ENCODE results near the gene CLIC4. TPM values are rescaled to one million over a fixed set of nuclear protein-coding genes. Genes with fewer than 3 reads are reported as not detected.
A peak's percentile ranks its signal among the peaks of the same experiment; 100 is the strongest.

Gene CLIC4
- total and polyA plus RNA-seq, 2 experiments from 2014 or later, result 92.5 to 308 TPM

DNA sequence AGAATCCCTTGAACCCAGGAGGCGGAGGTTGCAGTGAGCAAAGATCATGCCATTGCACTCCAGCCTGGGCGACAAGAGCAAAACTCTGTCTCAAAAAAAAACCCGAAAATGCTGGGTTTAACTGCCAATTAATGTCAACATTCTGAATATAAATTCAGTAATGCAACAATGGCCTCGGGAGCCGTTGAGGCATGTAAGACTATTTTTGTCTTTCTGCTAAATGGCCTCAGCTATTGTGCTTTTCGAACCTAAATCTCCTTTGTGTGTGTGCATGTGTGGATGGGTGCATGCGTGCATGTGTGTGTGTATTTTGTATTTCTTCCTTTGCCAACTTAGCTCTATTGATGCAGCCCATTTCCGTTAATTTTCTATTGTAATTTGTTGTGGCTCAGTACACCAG lies 31.6 kb downstream of the CLIC4 start:
- Histone ChIP-seq H3K36me3 (ENCODE audit: insufficient read depth) (no peaks in the 10 kb centered on the region), H4K20me1 (replicated peaks; ENCODE audit: insufficient read depth) (peaks cover 52% of the 10 kb centered on the region), H3K27me3 (ENCODE audit: insufficient read depth) (no peaks in the 10 kb centered on the region), H3K4me3 (no peak overlapping the region), H3F3A (replicated peaks; ENCODE audit: low read depth) (no peaks in the 10 kb centered on the region), H3K27ac (ENCODE audit: low read depth) (peak overlapping the region; percentile 24), H2AFZ (no peak overlapping the region), H3K4me2 (no peak overlapping the region), H3K9me2 (ENCODE audit: insufficient read depth) (no peaks in the 10 kb centered on the region), H3K79me2 (replicated peaks; ENCODE audit: insufficient read depth) (peaks cover 100% of the 10 kb centered on the region), H3K4me1 (ENCODE audit: insufficient read depth) (no peaks in the 10 kb centered on the region)
- no peak for DNase-seq (ENCODE audit: low spot score)
- TF ChIP-seq JUNB (IDR thresholded peaks at IDR 0.05; ENCODE audit: unreplicated experiment), result no peak
- TF ChIP-seq CREB1 (CRISPR knock-in tag; IDR thresholded peaks at IDR 0.05; ENCODE audit: low read depth), result no peak
- TF ChIP-seq STAT1 (IDR thresholded peaks at IDR 0.05; ENCODE audit: unreplicated experiment), result no peak
- TF ChIP-seq ZNF331 (CRISPR knock-in tag; IDR thresholded peaks at IDR 0.05; ENCODE audit: low read depth), result no peak
- no peak for TF ChIP-seq NANOG (IDR thresholded peaks at IDR 0.05; ENCODE audit: borderline replicate concordance)
- TF ChIP-seq, protein P1, sequence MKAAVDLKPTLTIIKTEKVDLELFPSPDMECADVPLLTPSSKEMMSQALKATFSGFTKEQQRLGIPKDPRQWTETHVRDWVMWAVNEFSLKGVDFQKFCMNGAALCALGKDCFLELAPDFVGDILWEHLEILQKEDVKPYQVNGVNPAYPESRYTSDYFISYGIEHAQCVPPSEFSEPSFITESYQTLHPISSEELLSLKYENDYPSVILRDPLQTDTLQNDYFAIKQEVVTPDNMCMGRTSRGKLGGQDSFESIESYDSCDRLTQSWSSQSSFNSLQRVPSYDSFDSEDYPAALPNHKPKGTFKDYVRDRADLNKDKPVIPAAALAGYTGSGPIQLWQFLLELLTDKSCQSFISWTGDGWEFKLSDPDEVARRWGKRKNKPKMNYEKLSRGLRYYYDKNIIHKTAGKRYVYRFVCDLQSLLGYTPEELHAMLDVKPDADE (IDR thresholded peaks at IDR 0.05), result no peak
- TF ChIP-seq, protein P2, sequence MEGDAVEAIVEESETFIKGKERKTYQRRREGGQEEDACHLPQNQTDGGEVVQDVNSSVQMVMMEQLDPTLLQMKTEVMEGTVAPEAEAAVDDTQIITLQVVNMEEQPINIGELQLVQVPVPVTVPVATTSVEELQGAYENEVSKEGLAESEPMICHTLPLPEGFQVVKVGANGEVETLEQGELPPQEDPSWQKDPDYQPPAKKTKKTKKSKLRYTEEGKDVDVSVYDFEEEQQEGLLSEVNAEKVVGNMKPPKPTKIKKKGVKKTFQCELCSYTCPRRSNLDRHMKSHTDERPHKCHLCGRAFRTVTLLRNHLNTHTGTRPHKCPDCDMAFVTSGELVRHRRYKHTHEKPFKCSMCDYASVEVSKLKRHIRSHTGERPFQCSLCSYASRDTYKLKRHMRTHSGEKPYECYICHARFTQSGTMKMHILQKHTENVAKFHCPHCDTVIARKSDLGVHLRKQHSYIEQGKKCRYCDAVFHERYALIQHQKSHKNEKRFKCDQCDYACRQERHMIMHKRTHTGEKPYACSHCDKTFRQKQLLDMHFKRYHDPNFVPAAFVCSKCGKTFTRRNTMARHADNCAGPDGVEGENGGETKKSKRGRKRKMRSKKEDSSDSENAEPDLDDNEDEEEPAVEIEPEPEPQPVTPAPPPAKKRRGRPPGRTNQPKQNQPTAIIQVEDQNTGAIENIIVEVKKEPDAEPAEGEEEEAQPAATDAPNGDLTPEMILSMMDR (conservative IDR thresholded peaks at IDR 0.05; ENCODE audit: low read depth in 2 of 2), result no peak
- TF ChIP-seq, protein P3, sequence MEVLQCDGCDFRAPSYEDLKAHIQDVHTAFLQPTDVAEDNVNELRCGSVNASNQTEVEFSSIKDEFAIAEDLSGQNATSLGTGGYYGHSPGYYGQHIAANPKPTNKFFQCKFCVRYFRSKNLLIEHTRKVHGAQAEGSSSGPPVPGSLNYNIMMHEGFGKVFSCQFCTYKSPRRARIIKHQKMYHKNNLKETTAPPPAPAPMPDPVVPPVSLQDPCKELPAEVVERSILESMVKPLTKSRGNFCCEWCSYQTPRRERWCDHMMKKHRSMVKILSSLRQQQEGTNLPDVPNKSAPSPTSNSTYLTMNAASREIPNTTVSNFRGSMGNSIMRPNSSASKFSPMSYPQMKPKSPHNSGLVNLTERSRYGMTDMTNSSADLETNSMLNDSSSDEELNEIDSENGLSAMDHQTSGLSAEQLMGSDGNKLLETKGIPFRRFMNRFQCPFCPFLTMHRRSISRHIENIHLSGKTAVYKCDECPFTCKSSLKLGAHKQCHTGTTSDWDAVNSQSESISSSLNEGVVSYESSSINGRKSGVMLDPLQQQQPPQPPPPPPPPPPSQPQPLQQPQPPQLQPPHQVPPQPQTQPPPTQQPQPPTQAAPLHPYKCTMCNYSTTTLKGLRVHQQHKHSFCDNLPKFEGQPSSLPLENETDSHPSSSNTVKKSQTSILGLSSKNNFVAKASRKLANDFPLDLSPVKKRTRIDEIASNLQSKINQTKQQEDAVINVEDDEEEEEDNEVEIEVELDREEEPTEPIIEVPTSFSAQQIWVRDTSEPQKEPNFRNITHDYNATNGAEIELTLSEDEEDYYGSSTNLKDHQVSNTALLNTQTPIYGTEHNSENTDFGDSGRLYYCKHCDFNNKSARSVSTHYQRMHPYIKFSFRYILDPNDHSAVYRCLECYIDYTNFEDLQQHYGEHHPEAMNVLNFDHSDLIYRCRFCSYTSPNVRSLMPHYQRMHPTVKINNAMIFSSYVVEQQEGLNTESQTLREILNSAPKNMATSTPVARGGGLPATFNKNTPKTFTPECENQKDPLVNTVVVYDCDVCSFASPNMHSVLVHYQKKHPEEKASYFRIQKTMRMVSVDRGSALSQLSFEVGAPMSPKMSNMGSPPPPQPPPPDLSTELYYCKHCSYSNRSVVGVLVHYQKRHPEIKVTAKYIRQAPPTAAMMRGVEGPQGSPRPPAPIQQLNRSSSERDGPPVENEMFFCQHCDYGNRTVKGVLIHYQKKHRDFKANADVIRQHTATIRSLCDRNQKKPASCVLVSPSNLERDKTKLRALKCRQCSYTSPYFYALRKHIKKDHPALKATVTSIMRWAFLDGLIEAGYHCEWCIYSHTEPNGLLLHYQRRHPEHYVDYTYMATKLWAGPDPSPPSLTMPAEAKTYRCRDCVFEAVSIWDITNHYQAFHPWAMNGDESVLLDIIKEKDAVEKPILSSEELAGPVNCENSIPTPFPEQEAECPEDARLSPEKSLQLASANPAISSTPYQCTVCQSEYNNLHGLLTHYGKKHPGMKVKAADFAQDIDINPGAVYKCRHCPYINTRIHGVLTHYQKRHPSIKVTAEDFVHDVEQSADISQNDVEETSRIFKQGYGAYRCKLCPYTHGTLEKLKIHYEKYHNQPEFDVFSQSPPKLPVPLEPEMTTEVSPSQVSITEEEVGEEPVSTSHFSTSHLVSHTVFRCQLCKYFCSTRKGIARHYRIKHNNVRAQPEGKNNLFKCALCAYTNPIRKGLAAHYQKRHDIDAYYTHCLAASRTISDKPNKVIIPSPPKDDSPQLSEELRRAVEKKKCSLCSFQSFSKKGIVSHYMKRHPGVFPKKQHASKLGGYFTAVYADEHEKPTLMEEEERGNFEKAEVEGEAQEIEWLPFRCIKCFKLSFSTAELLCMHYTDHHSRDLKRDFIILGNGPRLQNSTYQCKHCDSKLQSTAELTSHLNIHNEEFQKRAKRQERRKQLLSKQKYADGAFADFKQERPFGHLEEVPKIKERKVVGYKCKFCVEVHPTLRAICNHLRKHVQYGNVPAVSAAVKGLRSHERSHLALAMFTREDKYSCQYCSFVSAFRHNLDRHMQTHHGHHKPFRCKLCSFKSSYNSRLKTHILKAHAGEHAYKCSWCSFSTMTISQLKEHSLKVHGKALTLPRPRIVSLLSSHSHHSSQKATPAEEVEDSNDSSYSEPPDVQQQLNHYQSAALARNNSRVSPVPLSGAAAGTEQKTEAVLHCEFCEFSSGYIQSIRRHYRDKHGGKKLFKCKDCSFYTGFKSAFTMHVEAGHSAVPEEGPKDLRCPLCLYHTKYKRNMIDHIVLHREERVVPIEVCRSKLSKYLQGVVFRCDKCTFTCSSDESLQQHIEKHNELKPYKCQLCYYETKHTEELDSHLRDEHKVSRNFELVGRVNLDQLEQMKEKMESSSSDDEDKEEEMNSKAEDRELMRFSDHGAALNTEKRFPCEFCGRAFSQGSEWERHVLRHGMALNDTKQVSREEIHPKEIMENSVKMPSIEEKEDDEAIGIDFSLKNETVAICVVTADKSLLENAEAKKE (CRISPR knock-in tag; IDR thresholded peaks at IDR 0.05), result no peak
- TF ChIP-seq ZNF114 (CRISPR knock-in tag; IDR thresholded peaks at IDR 0.05), result no peak
- no peak for TF ChIP-seq POLR2AphosphoS5 (IDR thresholded peaks at IDR 0.05; ENCODE audit: low read depth)
- no peak for TF ChIP-seq EZH2 (IDR thresholded peaks at IDR 0.05; ENCODE audit: low read depth, unreplicated experiment)
- TF ChIP-seq, protein P4, sequence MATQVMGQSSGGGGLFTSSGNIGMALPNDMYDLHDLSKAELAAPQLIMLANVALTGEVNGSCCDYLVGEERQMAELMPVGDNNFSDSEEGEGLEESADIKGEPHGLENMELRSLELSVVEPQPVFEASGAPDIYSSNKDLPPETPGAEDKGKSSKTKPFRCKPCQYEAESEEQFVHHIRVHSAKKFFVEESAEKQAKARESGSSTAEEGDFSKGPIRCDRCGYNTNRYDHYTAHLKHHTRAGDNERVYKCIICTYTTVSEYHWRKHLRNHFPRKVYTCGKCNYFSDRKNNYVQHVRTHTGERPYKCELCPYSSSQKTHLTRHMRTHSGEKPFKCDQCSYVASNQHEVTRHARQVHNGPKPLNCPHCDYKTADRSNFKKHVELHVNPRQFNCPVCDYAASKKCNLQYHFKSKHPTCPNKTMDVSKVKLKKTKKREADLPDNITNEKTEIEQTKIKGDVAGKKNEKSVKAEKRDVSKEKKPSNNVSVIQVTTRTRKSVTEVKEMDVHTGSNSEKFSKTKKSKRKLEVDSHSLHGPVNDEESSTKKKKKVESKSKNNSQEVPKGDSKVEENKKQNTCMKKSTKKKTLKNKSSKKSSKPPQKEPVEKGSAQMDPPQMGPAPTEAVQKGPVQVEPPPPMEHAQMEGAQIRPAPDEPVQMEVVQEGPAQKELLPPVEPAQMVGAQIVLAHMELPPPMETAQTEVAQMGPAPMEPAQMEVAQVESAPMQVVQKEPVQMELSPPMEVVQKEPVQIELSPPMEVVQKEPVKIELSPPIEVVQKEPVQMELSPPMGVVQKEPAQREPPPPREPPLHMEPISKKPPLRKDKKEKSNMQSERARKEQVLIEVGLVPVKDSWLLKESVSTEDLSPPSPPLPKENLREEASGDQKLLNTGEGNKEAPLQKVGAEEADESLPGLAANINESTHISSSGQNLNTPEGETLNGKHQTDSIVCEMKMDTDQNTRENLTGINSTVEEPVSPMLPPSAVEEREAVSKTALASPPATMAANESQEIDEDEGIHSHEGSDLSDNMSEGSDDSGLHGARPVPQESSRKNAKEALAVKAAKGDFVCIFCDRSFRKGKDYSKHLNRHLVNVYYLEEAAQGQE (IDR thresholded peaks at IDR 0.05; ENCODE audit: unreplicated experiment), result no peak
- TF ChIP-seq EZH2phosphoT487 (IDR thresholded peaks at IDR 0.05; ENCODE audit: unreplicated experiment), result no peak
- H3K4me3 Mint-ChIP-seq, result no peak overlapping the region
- H3K27me3 Mint-ChIP-seq (ENCODE audit: insufficient read depth, low read depth, poor library complexity), result peaks cover 8% of the 10 kb centered on the region
- H3K9me3 Mint-ChIP-seq, result no peaks in the 10 kb centered on the region
- no peak overlapping the region for H3K27ac Mint-ChIP-seq
- no peak for ATAC-seq
- peaks cover 33% of the 10 kb centered on the region; the same call in 2 of the 3 replicates for H3K36me3 Mint-ChIP-seq (ENCODE audit: low read depth)
- peaks cover 23% of the 10 kb centered on the region; the same call in 2 of the 3 replicates for H3K4me1 Mint-ChIP-seq

Data from GM23338 (cell line).